NK-92 treated with Interleukin-12 subunit alpha and Interleukin-12 subunit beta, amount 100 ng/mL, for 24 hours (cell line): Measurements from ENCODE around the gene NEDD8.
A peak's percentile ranks its signal among the peaks of the same experiment; 100 is the strongest.
"Not testable (repeated sequence)": the region's sequence is repeated elsewhere in the genome, so short reads cannot be mapped to it uniquely, and the experiment has no call there.

Experiments used
- DNase-seq: peaks from one replicate; lab custom pipeline; 2025; lab: John Stamatoyannopoulos, UW

The NEDD8 gene

DNA sequence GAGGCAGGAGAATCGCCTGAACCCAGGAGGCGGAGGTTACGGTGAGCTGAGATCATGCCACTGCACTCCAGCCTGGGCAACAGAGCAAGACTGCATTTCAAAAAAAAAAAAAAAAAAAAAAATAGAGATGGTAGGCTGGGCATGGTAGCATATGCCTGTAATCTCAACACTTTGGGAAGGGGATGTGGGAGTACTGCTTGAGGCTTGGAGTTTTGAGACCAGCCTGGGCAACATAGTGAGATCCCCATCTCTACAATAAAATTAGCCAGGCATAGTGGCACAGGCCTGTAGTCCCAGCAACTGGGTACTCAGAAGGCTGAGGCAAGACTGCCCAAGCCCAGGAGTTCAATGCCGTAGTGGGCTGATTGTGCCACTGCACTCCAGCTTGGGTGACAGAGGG, 9.2 kb downstream of the NEDD8 start:
- DNase-seq, result not testable (repeated sequence)

DNA sequence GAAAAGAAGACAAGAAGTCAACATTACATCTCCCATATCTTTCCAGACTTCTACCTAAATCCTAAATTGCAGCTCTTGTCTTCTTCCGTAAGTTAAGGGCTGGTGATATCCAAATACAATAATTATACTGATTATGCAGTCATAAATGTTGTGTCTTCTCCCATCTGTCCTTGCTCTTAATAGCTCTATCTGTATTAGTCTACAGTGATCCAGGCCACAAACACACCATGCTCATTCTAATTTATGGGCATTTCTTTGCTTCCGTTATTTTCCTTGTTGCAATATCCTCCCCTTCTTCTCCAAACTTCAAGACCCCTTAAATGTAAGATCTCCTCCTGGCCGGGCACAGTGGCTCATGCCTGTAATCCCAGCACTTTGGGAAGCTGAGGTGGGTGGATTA, 12.6 kb downstream of the NEDD8 start:
- no peak for DNase-seq

DNA sequence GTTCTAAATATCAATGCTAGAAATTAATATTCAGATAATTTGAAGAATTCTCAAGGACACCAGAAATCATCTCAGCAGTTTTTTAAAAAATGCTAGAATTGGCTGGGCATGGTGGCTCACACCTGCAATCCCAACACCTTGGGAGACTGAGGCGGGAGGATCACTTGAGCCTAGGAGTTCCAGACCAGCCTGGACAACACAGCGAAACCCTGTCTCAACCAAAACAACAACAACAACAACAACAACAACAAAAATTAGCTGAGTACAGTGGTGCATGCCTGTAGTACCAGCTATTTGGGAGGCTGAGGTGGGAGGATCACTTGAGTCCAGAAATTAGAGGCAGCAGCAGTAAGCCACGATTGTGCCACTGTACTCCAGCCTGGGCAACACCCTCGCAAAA, 13.1 kb downstream of the NEDD8 start:
- DNase-seq, result no peak

DNA sequence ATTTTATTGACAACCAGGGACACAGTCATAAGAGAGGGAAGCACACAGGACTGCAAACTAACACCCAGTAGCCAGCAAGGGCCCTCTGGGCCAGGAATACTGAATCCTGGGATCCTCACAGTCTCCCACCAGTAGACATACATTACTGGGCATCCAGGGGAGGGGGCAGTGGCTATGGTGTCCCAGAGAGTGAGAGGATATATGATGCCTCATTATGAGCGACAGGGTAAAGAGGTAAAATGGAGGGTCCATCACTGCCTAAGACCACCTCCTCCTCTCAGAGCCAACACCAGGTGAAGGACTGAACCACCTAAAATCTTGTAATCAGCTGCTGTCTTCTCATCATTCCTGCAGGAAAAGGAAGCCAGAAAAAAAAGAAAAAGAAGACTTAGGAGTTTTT, 15.3 kb downstream of the NEDD8 start:
- DNase-seq, result not testable (repeated sequence)

DNA sequence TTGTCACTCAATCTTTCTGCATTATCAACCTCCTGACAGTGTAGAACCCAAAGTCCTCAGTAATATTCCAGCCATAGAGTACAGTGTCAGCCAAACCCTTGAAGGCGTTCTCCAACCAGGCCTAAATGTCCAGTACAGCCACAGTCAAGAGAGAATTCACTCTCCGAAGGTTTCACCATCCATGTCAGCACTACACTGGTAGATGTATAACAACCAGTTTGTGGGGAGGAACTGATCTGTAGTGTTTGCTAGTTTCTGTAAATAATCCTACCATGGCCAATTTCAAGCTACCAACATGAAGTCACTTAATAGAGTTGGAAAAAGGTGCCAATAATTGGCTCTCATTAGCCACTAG, 15.8 kb downstream of the NEDD8 start:
- DNase-seq, result no peak

DNA sequence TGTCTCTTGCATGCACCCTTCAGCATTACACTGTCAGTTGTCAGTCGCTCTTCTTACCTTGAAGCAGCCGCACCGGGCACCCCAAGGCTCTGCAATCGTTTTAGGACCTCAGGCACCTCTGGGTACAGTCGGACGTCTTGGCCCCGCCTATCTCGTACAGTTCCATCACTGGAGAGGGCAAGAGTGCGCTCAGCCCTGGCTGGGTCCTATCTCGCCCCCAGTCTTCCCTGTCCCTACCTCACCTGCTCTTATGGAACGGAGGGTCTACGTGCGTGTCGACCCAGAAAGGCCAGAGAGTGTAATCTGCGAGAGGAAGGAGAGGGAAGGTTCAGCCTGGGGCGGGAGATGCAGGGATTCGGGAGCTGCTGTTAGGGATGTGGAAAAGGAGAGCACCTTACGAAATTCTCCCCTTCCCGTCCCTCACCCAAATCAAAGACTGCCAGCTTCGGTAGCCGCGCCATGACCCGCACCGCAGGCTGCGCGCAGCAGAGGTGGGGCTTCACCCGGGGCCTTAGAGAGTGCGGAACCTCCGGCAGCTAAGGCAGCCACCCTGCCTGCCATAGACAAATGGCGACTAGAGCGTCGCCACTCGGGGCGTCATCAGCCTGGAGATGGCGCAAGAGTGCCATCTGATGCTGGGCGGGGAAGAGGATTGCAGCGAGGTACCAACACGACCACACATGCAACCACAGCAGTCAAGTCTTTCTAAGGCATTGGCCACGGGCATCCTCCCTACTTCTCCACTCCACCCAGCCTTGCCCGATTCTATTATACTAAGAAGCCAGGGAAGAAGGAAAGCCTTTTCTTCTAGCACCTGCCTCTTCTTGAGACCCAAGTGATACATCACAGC, 16.4 kb downstream of the NEDD8 start, which contains the start of gene MDP1:
Gene MDP1 (minus strand): TSS at position 572 of the 850 bp plus-strand sequence. CDS start 111 bp downstream, at position 461.
- peak; percentile 82 for DNase-seq

DNA sequence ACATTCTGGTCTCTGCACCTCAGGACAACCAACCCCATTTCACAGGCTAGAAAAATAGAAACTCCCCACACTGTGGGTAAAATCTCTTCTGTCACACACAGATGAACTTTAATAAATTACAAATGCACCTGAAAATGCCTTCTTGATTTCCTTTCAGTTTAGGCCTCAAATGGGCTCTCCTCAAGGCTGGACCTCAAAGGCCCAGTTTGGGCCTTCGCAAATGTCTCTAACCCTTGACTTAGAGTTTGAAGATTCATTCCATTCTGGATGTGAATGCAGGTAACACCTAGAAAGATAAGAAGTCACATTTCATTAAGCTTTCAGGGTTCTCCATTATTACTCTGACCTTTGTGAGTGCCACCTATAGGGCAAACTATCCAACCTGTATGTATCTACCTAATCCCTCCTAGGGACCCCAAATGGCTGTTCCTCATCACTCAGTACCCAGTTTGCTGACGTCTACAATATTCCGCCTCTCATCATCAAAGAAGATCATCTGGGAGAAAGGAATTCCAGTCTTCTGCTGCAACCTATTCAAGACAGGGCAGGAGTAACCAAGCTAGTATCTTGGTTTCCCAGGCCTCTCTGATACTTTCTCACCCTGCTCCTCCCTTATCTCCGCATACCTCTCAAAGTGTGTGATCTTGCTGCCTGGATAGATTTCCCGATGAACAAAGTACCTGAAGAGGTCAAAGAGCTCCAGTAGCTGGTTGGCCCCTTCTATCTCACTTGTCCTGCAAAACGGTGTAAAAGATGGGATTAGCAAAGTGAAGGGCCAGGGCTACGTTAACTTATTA, 18.1 kb downstream of the NEDD8 start:
- no peak for DNase-seq

DNA sequence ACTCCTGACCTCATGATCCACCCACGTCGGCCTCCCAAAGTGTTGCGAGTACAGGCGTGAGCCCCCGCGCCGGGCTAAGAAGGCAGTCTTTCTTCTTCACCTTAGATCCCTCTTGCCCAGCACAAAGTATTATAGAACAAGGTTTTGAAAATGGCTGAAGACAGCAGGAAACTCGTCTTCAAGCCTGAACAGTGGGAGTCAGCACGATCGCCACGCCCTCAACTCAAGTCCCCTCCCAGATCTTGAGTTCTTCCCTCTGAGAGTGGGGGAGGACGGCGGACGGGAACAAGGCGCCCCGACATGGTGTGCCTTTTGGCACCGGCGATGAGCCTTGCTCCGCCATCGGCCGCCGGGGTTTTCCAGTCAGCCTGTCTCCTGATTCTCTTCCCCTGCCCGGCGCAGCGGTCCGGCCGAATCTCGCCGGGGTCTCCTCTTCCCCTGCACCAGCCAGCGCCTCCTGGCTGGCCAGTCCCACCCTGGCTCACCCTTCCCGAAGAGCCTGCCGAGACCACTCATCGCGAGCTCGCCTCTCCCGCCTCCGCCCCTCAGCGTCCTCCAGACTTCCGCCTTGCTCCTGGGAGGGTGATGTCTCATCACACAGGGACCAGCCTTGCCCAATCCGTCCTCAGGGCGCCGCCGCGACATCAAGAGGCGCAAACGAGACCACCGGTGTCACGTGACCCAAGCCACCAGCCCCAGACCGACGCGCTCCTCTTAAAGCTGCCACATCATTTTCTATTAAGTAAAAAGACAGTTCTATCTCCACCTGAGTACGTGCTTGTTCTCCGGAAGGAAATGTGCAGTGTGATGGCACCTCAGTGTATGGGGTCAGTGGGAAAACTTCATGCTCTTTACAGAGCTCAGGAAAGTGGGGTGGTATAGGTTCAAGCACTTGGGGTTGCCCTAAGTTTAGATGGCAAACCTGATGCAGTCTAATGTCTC, 19.0 kb downstream of the NEDD8 start, which contains the start of gene CHMP4A:
Gene CHMP4A (minus strand): TSS at position 565 of the 942 bp plus-strand sequence. CDS start 49 bp downstream, at position 516.
- DNase-seq, result peak; percentile 96

DNA sequence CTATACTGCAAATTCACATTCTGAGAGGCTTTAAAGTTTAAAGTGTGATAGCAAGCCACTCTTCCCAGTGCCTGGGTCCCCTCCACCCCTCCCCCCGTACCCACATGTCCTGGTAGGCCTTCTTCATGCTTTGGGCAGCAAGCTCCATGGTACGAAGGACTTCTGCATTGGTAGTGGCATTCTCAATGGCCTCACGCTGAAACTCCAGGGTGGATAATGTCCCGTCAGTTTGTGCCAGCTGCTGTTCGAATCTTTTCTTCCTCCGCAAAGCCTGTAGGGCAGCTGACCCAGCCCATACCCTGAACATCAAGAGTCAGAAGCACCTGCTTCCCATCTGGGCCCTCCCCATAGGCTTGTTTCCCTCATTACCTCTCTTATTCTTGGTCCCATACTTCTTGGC, 20.9 kb downstream of the NEDD8 start:
- no peak for DNase-seq

DNA sequence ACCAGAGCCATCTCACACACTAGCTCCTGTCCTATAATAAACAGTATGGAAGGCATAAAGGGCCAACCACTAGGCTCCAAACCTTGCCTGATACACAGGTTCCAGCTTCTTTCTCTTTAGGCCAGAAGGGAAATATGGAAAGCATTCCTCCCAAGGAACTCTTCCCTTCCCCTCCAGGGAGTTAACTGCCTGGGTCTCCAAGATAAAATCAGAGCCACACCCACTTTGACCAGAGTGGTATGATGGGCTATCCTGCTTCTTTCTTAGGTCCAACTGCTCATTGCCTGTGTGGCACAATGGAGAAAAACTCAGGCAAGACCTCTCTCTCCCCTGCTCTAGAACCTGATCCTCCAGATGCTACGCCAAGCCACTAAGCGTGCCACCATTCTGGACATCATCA, 24.5 kb downstream of the NEDD8 start:
- DNase-seq, result no peak

DNA sequence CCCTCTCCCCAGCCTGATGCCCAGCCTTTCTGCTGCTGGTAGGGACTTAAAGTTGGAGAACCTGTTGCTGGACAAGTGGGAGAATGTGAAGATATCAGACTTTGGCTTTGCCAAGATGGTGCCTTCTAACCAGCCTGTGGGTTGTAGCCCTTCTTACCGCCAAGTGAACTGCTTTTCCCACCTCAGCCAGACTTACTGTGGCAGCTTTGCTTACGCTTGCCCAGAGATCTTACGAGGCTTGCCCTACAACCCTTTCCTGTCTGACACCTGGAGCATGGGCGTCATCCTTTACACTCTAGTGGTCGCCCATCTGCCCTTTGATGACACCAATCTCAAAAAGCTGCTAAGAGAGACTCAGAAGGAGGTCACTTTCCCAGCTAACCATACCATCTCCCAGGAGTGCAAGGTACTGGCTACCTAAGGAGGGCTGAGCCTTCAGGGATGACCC, 25.0 kb downstream of the NEDD8 start:
- DNase-seq, result no peak

DNA sequence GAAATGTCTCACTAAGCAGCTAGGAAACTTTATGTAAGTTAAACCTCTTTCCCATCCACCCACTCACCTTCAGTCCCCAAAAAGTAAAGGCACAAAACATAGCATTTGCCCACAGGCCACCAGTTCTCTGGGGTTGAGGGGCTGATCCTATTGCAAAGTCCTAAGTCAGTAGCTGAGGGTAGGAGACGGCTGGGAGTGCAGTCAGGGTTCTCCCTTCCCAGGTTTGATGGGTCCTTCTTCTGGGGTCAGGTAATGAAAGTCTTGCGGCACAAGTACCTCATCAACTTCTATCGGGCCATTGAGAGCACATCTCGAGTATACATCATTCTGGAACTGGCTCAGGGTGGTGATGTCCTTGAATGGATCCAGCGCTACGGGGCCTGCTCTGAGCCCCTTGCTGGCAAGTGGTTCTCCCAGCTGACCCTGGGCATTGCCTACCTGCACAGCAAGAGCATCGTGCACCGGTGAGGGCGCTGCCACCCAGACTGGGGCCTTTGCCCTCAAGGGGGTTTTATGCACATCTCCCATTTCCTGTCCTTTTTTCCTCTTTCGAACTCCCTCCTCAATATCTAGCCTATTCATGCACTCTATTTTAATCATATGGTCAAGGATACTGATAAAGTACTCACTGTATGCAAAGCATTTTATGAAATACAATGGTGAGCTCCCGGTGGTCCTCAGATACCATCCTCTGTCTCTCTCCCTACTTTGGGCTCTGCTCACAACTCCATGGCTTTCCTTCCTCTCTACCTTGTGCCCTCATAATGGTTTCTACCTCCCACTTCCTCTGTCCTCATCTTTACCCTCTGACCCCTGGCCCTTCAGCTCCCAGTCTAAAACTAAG, 25.7 kb downstream of the NEDD8 start:
- no peak for DNase-seq

DNA sequence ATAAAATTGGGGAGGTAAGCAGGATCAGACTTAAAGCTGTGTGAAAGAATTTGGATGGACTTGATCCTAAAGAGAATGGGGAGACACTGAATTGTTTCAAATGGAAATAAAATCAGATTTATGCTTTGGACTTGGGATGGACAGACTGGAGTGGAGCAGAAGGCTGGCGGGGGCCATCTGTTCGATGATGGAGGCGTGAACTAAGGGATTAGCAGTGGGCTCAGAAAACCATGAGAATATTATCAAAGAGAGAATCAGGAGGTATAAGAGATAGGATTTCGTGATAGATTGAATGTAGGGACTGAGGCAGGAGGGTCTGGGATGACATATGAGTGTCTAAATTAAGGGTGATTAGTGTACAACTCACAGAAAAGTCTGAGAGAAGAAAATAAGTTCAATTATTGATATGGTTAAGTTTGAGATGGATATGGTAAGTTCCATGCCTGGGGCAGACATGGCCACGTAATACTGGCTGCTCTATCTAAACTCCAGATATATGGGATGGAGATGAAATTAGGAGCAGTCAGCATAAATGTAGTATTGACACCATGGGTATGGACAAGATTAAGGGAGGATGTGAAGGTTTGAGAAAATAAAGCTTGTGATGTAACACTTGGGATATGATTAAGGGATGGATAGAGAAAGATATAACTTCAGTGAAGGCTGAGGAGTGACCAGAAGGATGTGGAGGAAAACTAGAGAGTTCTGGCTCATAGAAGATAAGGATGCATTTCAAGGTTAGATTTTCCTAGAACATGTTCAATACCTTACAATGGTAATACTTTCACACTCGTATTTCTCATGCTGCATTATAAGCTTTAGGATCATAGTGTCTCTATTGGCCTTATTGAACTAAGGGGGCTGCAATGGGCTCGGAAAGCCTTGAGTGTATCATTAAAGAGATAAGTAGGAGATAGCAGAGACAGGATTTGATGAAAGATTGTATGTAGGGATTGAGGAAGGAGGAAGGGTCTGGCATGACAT, 27.7 kb downstream of the NEDD8 start:
- no peak for DNase-seq

DNA sequence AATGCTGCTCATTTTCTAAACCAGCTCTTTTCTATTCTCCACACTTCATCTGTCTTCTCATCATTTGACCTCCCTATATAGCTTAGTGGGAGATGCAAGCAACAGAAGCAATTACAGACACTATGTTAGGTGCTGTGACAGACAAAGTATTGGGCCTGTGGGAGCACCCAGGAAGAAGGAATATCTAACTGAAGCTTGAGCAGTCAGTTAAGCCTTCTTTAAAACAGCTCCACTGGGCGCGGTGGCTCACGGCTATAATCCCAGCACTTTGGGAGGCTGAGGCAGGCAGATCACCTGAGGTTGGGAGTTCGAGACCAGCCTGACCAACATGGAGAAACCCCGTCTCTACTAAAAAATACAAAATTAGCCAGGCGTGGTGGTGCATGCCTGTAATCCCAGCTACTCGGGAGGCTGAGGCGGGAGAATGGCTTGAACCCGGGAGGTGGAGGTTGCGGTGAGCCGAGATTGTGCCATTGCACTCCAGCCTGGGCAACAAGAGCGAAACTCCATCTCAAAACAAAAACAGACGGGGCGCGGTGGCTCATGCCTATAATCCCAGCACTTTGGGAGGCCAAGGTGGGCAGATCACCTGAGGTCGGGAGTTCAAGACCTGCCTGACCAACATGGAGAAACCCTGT, 28.8 kb downstream of the NEDD8 start:
- DNase-seq, result not testable (repeated sequence)

DNA sequence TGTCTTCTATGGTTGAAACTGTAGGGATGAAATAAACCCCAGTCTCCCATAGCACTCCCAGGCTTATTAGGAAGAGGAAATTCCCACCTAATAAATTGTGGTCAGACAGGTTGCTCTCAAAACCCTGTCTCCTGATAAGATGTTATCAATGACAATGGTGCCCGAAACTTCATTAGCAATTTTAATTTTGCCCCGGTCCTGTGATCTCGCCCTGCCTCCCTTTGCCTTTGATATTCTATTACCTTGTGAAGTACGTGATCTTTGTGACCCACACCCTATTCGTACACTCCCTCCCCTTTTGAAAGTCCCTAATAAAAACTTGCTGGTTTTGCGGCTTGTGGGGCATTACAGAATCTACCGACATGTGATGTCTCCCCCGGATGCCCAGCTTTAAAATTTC, 29.6 kb downstream of the NEDD8 start:
- DNase-seq, result not testable (repeated sequence)

DNA sequence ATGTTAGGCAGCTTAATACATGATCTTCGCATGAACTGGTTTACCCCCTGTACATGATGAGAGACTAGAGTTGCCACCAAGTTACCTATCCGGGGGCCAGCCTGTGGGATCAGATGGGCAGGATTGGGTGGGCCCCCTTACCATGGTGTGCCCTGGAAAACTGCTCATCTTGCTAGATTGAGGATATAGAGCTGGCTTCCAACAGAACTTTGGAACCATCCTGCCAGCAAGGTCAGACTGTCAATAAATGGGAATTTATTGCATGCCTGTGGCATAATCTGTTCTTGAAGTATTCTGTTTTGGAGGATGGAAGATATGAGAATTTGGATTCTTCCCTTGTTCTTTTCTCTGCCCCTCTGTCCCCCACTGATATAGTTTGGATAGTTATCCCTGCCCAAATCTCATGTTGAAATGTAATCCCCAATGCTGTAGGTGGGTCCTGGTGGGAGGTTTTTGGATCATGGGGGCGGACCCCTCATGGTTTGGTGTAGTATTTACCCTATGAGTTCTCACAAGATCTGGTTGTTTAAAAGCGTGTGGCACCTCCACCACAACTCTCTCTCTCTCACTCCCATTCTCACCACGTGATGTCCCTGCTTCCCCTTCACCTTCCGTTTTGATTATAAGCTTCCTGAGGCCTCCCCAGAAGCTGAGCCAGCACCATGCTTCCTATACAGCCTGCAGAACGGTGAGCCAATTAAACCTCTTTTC, 33.2 kb downstream of the NEDD8 start:
- no peak for DNase-seq

DNA sequence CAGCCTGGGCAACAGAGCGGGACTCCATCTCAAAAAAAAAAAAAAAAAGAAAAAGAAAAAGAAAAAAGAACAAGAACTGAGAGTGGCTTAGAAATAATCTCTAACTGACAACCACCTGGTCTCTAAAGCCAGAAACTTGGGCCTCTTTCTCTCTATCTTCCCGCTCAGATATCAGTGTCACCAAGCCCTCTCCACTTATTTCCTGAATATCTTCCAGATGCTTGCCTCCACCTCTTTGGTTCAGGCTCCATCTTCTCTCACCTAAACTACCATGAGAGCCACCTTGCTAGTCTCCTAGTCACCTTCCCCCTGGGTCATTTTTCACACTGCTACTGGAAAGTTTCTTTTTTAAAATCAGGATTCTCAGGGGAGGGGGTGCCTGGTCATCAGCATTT, 35.1 kb downstream of the NEDD8 start:
- no peak for DNase-seq
